ENCODE measurements around the gene SHFL.
A peak's percentile ranks its signal among the peaks of the same experiment; 100 is the strongest.

SHFL gene

DNA sequence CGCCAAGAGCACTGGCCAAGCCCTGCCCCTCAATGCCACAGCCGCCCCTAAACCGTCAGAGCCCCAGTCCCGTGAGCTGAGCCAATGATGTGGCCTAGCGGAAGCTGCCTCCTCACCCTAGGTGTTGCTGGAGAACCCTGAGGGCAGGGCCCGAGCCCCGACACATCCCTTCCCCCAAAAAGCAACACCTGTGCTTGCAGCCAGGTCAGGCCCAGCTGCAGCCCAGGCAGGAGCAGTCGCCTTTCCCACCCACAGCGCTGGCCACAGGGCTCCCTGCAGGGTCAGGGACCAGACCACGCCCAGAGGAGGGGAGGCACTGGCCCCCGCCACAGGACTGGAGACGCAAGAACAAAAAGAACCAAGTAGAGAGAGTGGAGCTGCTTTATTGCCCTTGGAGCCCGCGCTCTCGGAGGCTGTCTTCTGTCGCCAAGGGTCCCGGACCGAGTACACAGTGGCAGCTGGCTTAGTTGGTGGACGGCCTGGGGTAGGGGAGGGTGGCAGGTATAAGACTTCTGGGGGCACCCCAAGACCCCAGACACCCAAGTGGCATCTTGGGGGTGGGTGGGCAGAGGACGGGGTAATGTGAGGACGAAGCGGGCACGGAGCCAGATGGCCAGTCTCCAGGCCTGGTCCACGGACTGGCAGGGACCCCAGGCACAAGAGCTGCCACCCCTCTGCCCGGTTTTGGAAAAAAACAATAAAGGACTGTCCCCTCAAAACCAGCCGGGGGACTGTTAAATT is 28.7 kb downstream of the SHFL start:
- peaks cover 63% of the 10 kb centered on the region for H3K36me3 ChIP-seq (replicated peaks)
- H3K27me3 ChIP-seq (replicated peaks) = no peaks in the 10 kb centered on the region
- in situ Hi-C loops (cut with HindIII; ENCODE audit: low pct_ligation_motif_present, low sequenced_read_pairs) = no loop called here
- H3K4me3 ChIP-seq (ENCODE audit: low read depth, low read length) = no peak overlapping the region
- H3K27ac ChIP-seq = no peak overlapping the region
- TF ChIP-seq, protein P1, sequence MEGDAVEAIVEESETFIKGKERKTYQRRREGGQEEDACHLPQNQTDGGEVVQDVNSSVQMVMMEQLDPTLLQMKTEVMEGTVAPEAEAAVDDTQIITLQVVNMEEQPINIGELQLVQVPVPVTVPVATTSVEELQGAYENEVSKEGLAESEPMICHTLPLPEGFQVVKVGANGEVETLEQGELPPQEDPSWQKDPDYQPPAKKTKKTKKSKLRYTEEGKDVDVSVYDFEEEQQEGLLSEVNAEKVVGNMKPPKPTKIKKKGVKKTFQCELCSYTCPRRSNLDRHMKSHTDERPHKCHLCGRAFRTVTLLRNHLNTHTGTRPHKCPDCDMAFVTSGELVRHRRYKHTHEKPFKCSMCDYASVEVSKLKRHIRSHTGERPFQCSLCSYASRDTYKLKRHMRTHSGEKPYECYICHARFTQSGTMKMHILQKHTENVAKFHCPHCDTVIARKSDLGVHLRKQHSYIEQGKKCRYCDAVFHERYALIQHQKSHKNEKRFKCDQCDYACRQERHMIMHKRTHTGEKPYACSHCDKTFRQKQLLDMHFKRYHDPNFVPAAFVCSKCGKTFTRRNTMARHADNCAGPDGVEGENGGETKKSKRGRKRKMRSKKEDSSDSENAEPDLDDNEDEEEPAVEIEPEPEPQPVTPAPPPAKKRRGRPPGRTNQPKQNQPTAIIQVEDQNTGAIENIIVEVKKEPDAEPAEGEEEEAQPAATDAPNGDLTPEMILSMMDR (IDR thresholded peaks at IDR 0.05; ENCODE audit: low read depth, low read length, missing control alignments) = no peak
- no peak for DNase-seq

DNA sequence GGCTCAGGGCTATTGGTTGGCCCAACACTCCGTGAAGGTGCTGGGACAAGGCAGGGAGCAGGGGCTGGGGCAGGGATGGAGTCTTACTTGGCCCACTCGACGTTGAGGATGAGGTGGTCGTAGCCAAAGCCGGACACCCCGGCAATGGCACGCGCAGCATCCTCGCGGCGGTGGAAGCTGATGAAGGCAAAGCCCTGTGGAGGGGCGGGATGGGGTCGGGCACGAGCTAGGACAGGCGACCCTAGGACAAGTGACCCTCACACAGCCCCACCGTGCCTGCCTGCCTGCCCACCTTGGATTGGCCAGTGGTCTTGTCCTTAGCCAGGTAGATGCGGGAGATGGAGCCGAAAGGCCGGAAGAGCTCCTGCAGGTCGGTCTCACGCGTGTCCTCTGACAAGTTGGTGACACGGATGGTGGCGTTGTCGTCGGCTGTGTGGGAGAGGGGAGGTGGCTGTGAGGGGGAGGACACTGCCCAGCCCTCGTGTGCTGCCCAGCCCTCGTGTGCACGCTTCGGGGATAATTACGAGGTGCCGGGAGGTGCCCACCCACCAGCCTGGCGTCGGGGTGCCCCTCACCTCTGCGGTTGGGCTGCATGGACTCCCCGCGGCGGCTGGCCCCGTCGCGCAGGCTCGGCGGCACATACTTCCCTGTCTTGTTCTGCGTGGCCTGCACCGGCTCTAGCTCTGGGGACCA is 29.4 kb downstream of the SHFL start:
- Histone ChIP-seq H3K4me3 (ENCODE audit: low read depth, low read length) (no peak overlapping the region), H3K36me3 (replicated peaks) (peaks cover 56% of the 10 kb centered on the region), H3K27ac (no peak overlapping the region), H3K27me3 (replicated peaks) (no peaks in the 10 kb centered on the region)
- TF ChIP-seq, protein P1 (IDR thresholded peaks at IDR 0.05; ENCODE audit: low read depth, low read length, missing control alignments) = no peak
- in situ Hi-C loops (cut with HindIII; ENCODE audit: low pct_ligation_motif_present, low sequenced_read_pairs) = no loop called here
- DNase-seq = no peak

DNA sequence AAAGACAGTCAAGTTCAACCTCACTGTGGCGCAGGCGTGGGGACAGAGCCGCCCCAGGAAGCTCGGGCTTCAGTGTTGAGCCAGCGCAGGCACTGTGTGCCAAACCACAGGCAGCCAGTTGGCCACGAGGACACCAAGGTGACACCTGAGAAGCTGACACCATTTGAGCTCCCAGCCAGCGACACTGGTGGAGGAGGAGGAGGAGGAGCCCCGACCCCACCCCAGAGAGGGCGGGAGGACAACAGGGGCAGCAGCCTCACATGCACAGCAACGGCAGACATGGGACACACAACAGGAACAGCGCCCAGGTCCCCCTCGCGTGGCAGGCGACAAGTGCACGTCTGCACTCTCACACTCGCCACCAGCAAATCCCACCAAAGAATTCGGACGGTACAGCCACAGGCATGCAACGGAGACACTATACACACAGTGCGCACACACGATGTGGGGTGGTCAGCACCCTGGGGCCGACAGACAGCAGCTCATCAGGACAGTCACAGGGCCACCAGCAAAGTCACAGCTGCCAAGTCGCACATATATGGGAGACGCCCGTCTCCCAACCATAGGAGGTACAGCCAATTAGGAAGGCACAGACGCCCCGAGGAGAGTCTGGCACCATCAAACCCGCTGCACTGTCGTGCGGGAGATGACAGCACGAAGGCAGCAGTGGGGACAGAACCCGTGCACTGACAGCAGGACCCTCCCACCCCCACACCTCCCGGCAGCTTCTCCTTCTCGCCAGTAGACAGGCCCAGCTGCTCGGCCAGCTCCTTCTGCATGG is 30.2 kb downstream of the SHFL start:
- in situ Hi-C loops (cut with HindIII; ENCODE audit: low pct_ligation_motif_present, low sequenced_read_pairs) = no loop called here
- no peaks in the 10 kb centered on the region for H3K27me3 ChIP-seq (replicated peaks)
- no peak overlapping the region for H3K27ac ChIP-seq
- DNase-seq = no peak
- H3K4me3 ChIP-seq (ENCODE audit: low read depth, low read length) = no peak overlapping the region
- H3K36me3 ChIP-seq (replicated peaks) = peaks cover 49% of the 10 kb centered on the region
- TF ChIP-seq, protein P1 (IDR thresholded peaks at IDR 0.05; ENCODE audit: low read depth, low read length, missing control alignments) = no peak

DNA sequence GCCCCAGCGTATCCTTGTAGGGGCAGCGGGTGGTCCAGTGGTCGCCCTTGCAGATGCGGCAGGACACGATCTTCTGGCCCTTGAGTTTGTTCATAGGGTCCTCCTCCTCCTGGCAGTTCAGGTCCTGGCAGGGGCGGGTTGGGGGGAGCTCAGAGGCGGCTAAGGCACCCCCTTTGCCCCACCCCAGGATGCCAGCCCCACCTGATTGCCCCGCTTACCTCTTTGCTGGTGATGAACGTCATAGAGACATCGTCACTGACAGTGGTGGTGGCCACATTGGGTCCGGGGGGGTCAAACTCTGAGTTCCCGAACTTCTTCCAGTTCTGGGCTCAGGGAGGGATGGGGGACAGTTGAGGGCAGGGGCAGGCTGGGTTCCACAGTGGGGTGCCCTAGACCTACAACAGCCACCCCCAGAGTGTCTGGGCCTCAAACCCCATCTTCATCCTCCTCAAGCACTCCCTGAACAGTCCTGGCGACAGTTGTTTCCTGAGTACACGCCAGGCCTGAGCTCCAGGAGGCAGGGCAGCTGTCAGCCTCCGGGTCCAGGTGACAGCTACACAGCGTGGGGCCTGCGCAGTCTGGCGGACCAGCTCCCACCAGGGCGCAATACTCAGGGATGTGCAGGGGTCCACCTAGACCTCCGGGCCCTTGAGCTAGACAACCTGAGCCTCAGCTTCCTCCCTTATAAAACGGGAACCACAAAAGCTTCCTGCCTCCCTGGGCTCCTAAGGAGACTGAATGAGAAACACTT is 30.9 kb downstream of the SHFL start:
- in situ Hi-C loops (cut with HindIII; ENCODE audit: low pct_ligation_motif_present, low sequenced_read_pairs) = no loop called here

DNA sequence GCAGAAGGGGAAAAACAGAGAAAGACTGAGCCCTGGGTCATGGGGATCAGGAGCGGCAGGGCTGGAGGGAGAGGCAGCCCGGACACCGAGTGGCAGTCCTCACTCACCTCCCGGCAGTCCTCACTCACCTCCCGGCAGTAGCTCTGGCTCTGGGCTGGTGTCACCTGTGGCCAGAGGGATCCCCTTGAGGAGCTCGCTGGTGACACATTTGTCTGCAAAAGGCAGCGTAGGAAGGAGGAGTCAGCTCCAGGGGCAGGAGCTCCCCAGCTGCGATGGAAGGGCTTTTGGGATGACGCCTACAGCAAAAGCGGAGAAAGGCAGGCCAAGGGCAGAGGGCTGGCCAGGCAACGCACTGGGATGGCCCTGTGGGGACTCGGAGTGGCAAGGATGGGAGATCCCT is 32.8 kb downstream of the SHFL start:
- H3K36me3 ChIP-seq (replicated peaks) = peaks cover 40% of the 10 kb centered on the region
- H3K4me3 ChIP-seq (ENCODE audit: low read depth, low read length) = peak overlapping the region; percentile 95
- peak overlapping the region; percentile 82 for H3K27ac ChIP-seq
- in situ Hi-C loops (cut with HindIII; ENCODE audit: low pct_ligation_motif_present, low sequenced_read_pairs) = no loop called here
- no peak for DNase-seq
- H3K27me3 ChIP-seq (replicated peaks) = no peaks in the 10 kb centered on the region
- TF ChIP-seq, protein P1 (IDR thresholded peaks at IDR 0.05; ENCODE audit: low read depth, low read length, missing control alignments) = no peak

More for the DNA sequence above, 30.9 kb downstream of the SHFL start:
- DNase-seq = no peak
- no peak overlapping the region for H3K4me3 ChIP-seq (ENCODE audit: low read depth, low read length)
- H3K27me3 ChIP-seq (replicated peaks) = no peaks in the 10 kb centered on the region
- H3K27ac ChIP-seq = no peak overlapping the region
- TF ChIP-seq, protein P1 (IDR thresholded peaks at IDR 0.05; ENCODE audit: low read depth, low read length, missing control alignments) = no peak
- peaks cover 44% of the 10 kb centered on the region for H3K36me3 ChIP-seq (replicated peaks)

Data from brain microvascular endothelial cell (primary cell).